Activated CD8-positive, alpha-beta T cell treated with anti-CD3 and anti-CD28 coated beads for 36 hours (primary cell): Measurements from ENCODE around the gene SH2B2. TPM values are rescaled to one million over a fixed set of nuclear protein-coding genes. Genes with fewer than 3 reads are reported as not detected.
A peak's percentile ranks its signal among the peaks of the same experiment; 100 is the strongest.

Experiments
- ATAC-seq: fragments of 200-7000 bp; cut with Tn5 transposase; one replicate; pipeline ENCODE4 v1.10.0; 2021; ENCODE audit warnings: mild to moderate bottlenecking, moderate library complexity
- CTCF ChIA-PET: fragments of 350-600 bp; sonication (Branson Sonifier 250); formaldehyde crosslinking; loops from one replicate; lab custom pipeline; 2021; ENCODE audit warnings: antibody characterized with exemption; lab: Charles Lee
- POLR2A ChIA-PET: fragments of 350-600 bp; sonication (Branson Sonifier 250); formaldehyde crosslinking; loops from one replicate; lab custom pipeline; 2021; ENCODE audit warnings: antibody characterized with exemption; lab: Charles Lee
- DNase-seq: peaks from one replicate; pipeline ENCODE4 v3.0.0-alpha.2; 2020
- H3K27ac Mint-ChIP-seq: one replicate; pipeline ENCODE4 v1.8.0; 2021; ENCODE audit warnings: mild to moderate bottlenecking, mixed read lengths
- H3K27me3 Mint-ChIP-seq: one replicate; pipeline ENCODE4 v1.8.0; 2021; ENCODE audit warnings: mixed read lengths
- H3K36me3 Mint-ChIP-seq: one replicate; pipeline ENCODE4 v1.8.0; 2021; ENCODE audit warnings: low read depth, mixed read lengths
- H3K4me1 Mint-ChIP-seq: one replicate; pipeline ENCODE4 v1.8.0; 2021; ENCODE audit warnings: low read depth, mixed read lengths
- H3K4me3 Mint-ChIP-seq: one replicate; pipeline ENCODE4 v1.8.0; 2021; ENCODE audit warnings: mild to moderate bottlenecking, moderate library complexity, mixed read lengths
- H3K9me3 Mint-ChIP-seq: one replicate; pipeline ENCODE4 v1.8.0; 2021; ENCODE audit warnings: mixed read lengths
- CTCF ChIP-seq: fragments of 200-600 bp; IDR thresholded peaks from one replicate; pipeline ENCODE4 v1.8.0; 2022; ENCODE audit warnings: antibody characterized with exemption, mild to moderate bottlenecking
- intact Hi-C: fragments of 100-400 bp; cut with micrococcal nuclease; formaldehyde crosslinking; loops from one replicate; pipeline ENCODE4 v1.10.0; 2022
- total RNA-seq, 2 experiments: library from RNA; stranded (reverse); gene quantifications; one replicate each; pipeline ENCODE4 v1.2.3, GENCODE V29; 2021

The SH2B2 gene
- total RNA-seq, 2 experiments from 2014 or later: 5.0 to 7.1 TPM

- no peaks in the 10 kb centered on the region for H3K4me1 Mint-ChIP-seq
- H3K27me3 Mint-ChIP-seq: no peaks in the 10 kb centered on the region
- no peaks in the 10 kb centered on the region for H3K9me3 Mint-ChIP-seq
- no peak overlapping the region for H3K27ac Mint-ChIP-seq
- ChIA-PET CTCF (interaction anchor here (4.3 kb wide), 1 partner anchor 115 kb away, joined by 30 read pairs; no protein-coding TSS in a partner anchor), POLR2A (no interaction called here)
- no peak for ATAC-seq
- intact Hi-C loops: no loop called here
- H3K36me3 Mint-ChIP-seq: no peaks in the 10 kb centered on the region
- DNase-seq: no peak
- no peak for TF ChIP-seq CTCF
- no peak overlapping the region for H3K4me3 Mint-ChIP-seq
Measured at GRCh38 chr7:102277901-102278300, 8.8 kb upstream of the SH2B2 start.

GRCh38 chr7:102279537-102280400, 6.9 kb upstream of the SH2B2 start:
- peak; percentile 76 for TF ChIP-seq CTCF
- peak; percentile 74 for DNase-seq
- Mint-ChIP-seq H3K4me3 (no peak overlapping the region), H3K36me3 (no peaks in the 10 kb centered on the region), H3K27ac (no peak overlapping the region), H3K27me3 (peaks cover 2% of the 10 kb centered on the region), H3K4me1 (peaks cover 4% of the 10 kb centered on the region), H3K9me3 (no peaks in the 10 kb centered on the region)
- intact Hi-C loops: loop anchor here (5.0 to 10.0 kb wide), 2 partner anchors 108 to 175 kb away; no protein-coding TSS in a partner anchor
- ATAC-seq: peak; percentile 91
- POLR2A ChIA-PET: no interaction called here
- CTCF ChIA-PET: interaction anchor here (0.6 to 4.3 kb wide), 9 partner anchors 9 to 737 kb away, joined by 3 to 30 read pairs (median 3); partner anchors contain the start of gene PRKRIP1

GRCh38 chr7:102280521-102280920, 6.1 kb upstream of the SH2B2 start:
- ChIA-PET CTCF (interaction anchor here (1.0 to 4.3 kb wide), 3 partner anchors 9 to 738 kb away, joined by 3 to 30 read pairs (median 4); no protein-coding TSS in a partner anchor), POLR2A (no interaction called here)
- no peak overlapping the region for H3K4me3 Mint-ChIP-seq
- no peak for DNase-seq
- TF ChIP-seq CTCF: no peak
- H3K9me3 Mint-ChIP-seq: no peaks in the 10 kb centered on the region
- H3K27me3 Mint-ChIP-seq: peaks cover 9% of the 10 kb centered on the region
- no peak for ATAC-seq
- peaks cover 12% of the 10 kb centered on the region for H3K4me1 Mint-ChIP-seq
- intact Hi-C loops: loop anchor here (5.0 to 10.0 kb wide), 2 partner anchors 107 to 174 kb away; no protein-coding TSS in a partner anchor
- no peak overlapping the region for H3K27ac Mint-ChIP-seq
- H3K36me3 Mint-ChIP-seq: no peaks in the 10 kb centered on the region

GRCh38 chr7:102281785-102282184, 4.9 kb upstream of the SH2B2 start:
- no peak for ATAC-seq
- peaks cover 9% of the 10 kb centered on the region for H3K27me3 Mint-ChIP-seq
- no peak overlapping the region for H3K4me3 Mint-ChIP-seq
- H3K36me3 Mint-ChIP-seq: no peaks in the 10 kb centered on the region
- intact Hi-C loops: loop anchor here (5.0 to 10.0 kb wide), 2 partner anchors 106 to 173 kb away; no protein-coding TSS in a partner anchor
- no peaks in the 10 kb centered on the region for H3K9me3 Mint-ChIP-seq
- ChIA-PET POLR2A (no interaction called here), CTCF (interaction anchor here (0.7 to 1.4 kb wide), 2 partner anchors 14 to 739 kb away, joined by 3 to 4 read pairs; no protein-coding TSS in a partner anchor)
- no peak overlapping the region for H3K27ac Mint-ChIP-seq
- DNase-seq: no peak
- no peak for TF ChIP-seq CTCF
- peaks cover 13% of the 10 kb centered on the region for H3K4me1 Mint-ChIP-seq
